Measurements from ENCODE around the gene USP32.

The USP32 gene

GRCh38 chr17:60174035-60174434 lies 217.9 kb downstream of the USP32 start:
- DNase-seq (ENCODE audit: low read depth): no peak

- DNase-seq (ENCODE audit: low read depth): no peak
These were observed 218.6 kb downstream of the USP32 start for GRCh38 chr17:60173304-60173819.

- no peak for DNase-seq (ENCODE audit: low read depth)
These were observed 220.2 kb downstream of the USP32 start for GRCh38 chr17:60171753-60172079.

- DNase-seq (ENCODE audit: low read depth): no peak
These were observed 220.8 kb downstream of the USP32 start for GRCh38 chr17:60170835-60171752.

- DNase-seq (ENCODE audit: low read depth): no peak
These were observed 221.8 kb downstream of the USP32 start for GRCh38 chr17:60169921-60170817.

- DNase-seq (ENCODE audit: low read depth): no peak
These were observed 223.3 kb downstream of the USP32 start for GRCh38 chr17:60168654-60169053.

GRCh38 chr17:60167065-60167741 lies 224.7 kb downstream of the USP32 start:
- DNase-seq (ENCODE audit: low read depth): no peak

- no peak for DNase-seq (ENCODE audit: low read depth)
These were observed 226.0 kb downstream of the USP32 start for GRCh38 chr17:60165971-60166370.

GRCh38 chr17:60165223-60165622 lies 226.7 kb downstream of the USP32 start:
- no peak for DNase-seq (ENCODE audit: low read depth)

- no peak for DNase-seq (ENCODE audit: low read depth)
These were observed 227.2 kb downstream of the USP32 start for GRCh38 chr17:60164697-60165096.

- DNase-seq (ENCODE audit: low read depth): no peak
These were observed 227.8 kb downstream of the USP32 start for GRCh38 chr17:60164164-60164563.

GRCh38 chr17:60163108-60163784 lies 228.7 kb downstream of the USP32 start:
- DNase-seq (ENCODE audit: low read depth): no peak

GRCh38 chr17:60161598-60162330 lies 230.2 kb downstream of the USP32 start:
- no peak for DNase-seq (ENCODE audit: low read depth)

GRCh38 chr17:60160829-60161501 lies 231.0 kb downstream of the USP32 start:
- DNase-seq (ENCODE audit: low read depth): no peak

GRCh38 chr17:60159479-60159866 lies 232.5 kb downstream of the USP32 start:
- no peak for DNase-seq (ENCODE audit: low read depth)

- DNase-seq (ENCODE audit: low read depth): no peak
These were observed 233.0 kb downstream of the USP32 start for GRCh38 chr17:60158751-60159478.

- DNase-seq (ENCODE audit: low read depth): no peak
These were observed 234.4 kb downstream of the USP32 start for GRCh38 chr17:60157487-60158040.

GRCh38 chr17:60156746-60157145 lies 235.2 kb downstream of the USP32 start:
- DNase-seq (ENCODE audit: low read depth): no peak

GRCh38 chr17:60155815-60156214 lies 236.1 kb downstream of the USP32 start:
- DNase-seq (ENCODE audit: low read depth): no peak
